GM12878 (cell line): Measurements from ENCODE around the gene MANEAL. TPM values are rescaled to one million over a fixed set of nuclear protein-coding genes. Genes with fewer than 3 reads are reported as not detected.

Experiments
- polyA plus RNA-seq, 11 experiments: library from polyadenylated mRNA; depleted of rRNA in 4 of 11; unstranded in 6 of 11; stranded (reverse) in 5 of 11; fragments of >200 nt; fragmentation: Nextera tagmentation in 4 of 11; fragmentation: Illumina TruSeq in 1 of 11; extraction: Ambion mirVana in 4 of 11; extraction: Trizol in 1 of 11; gene quantifications; 1 replicate in 1 of 11; 2 replicates in 10 of 11; pipeline versions ENCODE4 v1.2.1 to v1.2.3, GENCODE V29; 2011 to 2016; ENCODE audit warnings: inconsistent platforms in 2 of 11, missing spikeins in 2 of 11, low read depth in 1 of 11
- total RNA-seq, 4 experiments: library from RNA; depleted of rRNA in 3 of 4; stranded (reverse); fragments of >200 nt in 3 of 4; fragmentation: Illumina TruSeq in 1 of 4; extraction: Trizol in 1 of 4; gene quantifications; 2 replicates each; pipeline versions ENCODE4 v1.2.1 to v1.2.3, GENCODE V29; 2013 to 2021

MANEAL gene
- total and polyA plus RNA-seq, 10 of the 15 experiments (the other 5 are each of a cell fraction or from before 2014, with no cell fraction given) = 0.83 to 11.1 (median 5.7) TPM

Other genes with a start within 250 kb of the MANEAL start
Only the 7 nearest of the 13 such genes appear.
- gene RSPO1, start 159.0 kb upstream of the MANEAL start, total RNA-seq (2014; rRNA removed) = not detected in 2 replicates
- gene RSPO1, start 159.0 kb upstream of the MANEAL start, total RNA-seq (2014; rRNA removed; fragmentation: Illumina TruSeq; extraction: Trizol) = not detected in 2 replicates
- gene RSPO1, start 159.0 kb upstream of the MANEAL start, total RNA-seq (2021) = not detected in 2 replicates
- gene RSPO1, start 159.0 kb upstream of the MANEAL start, polyA plus RNA-seq (2011; rRNA removed) = not detected in 2 replicates
- gene RSPO1, start 159.0 kb upstream of the MANEAL start, polyA plus RNA-seq (2014; fragmentation: Illumina TruSeq; extraction: Trizol) = not detected in 2 replicates
- not detected for gene RSPO1, start 159.0 kb upstream of the MANEAL start, polyA plus RNA-seq (2014; fragmentation: Nextera tagmentation; extraction: Ambion mirVana)
- not detected in 2 replicates for gene RSPO1, start 159.0 kb upstream of the MANEAL start, polyA plus RNA-seq (2014; rRNA removed)
- gene RSPO1, start 159.0 kb upstream of the MANEAL start, polyA plus RNA-seq (2016; fragmentation: Nextera tagmentation; extraction: Ambion mirVana) = not detected
- gene CDCA8, start 101.3 kb upstream of the MANEAL start, total RNA-seq (2014; rRNA removed) = 18.0 and 21.3 TPM in 2 replicates
- 27.5 and 28.4 TPM in 2 replicates for gene CDCA8, start 101.3 kb upstream of the MANEAL start, total RNA-seq (2014; rRNA removed; fragmentation: Illumina TruSeq; extraction: Trizol)
- gene CDCA8, start 101.3 kb upstream of the MANEAL start, total RNA-seq (2021) = 57.8 and 59.8 TPM in 2 replicates
- 68.3 and 72.0 TPM in 2 replicates for gene CDCA8, start 101.3 kb upstream of the MANEAL start, polyA plus RNA-seq (2011; rRNA removed)
- gene CDCA8, start 101.3 kb upstream of the MANEAL start, polyA plus RNA-seq (2014; fragmentation: Illumina TruSeq; extraction: Trizol) = 75.3 and 81.0 TPM in 2 replicates
- gene CDCA8, start 101.3 kb upstream of the MANEAL start, polyA plus RNA-seq (2014; fragmentation: Nextera tagmentation; extraction: Ambion mirVana) = 10 to 100 TPM; 60.2 to 60.6 TPM
- 52.8 and 62.1 TPM in 2 replicates for gene CDCA8, start 101.3 kb upstream of the MANEAL start, polyA plus RNA-seq (2014; rRNA removed)
- gene CDCA8, start 101.3 kb upstream of the MANEAL start, polyA plus RNA-seq (2016; fragmentation: Nextera tagmentation; extraction: Ambion mirVana) = 10 to 100 TPM; 97.8 to 98.1 TPM
- 0.05 TPM in 1 of 2 replicates, not detected in the other for gene EPHA10, start 28.7 kb upstream of the MANEAL start, total RNA-seq (2014; rRNA removed)
- gene EPHA10, start 28.7 kb upstream of the MANEAL start, total RNA-seq (2014; rRNA removed; fragmentation: Illumina TruSeq; extraction: Trizol) = not detected in 2 replicates
- not detected in 2 replicates for gene EPHA10, start 28.7 kb upstream of the MANEAL start, total RNA-seq (2021)
- 0.03 and 0.05 TPM in 2 replicates for gene EPHA10, start 28.7 kb upstream of the MANEAL start, polyA plus RNA-seq (2011; rRNA removed)
- not detected in 2 replicates for gene EPHA10, start 28.7 kb upstream of the MANEAL start, polyA plus RNA-seq (2014; fragmentation: Illumina TruSeq; extraction: Trizol)
- gene EPHA10, start 28.7 kb upstream of the MANEAL start, polyA plus RNA-seq (2014; fragmentation: Nextera tagmentation; extraction: Ambion mirVana) = not detected
- gene EPHA10, start 28.7 kb upstream of the MANEAL start, polyA plus RNA-seq (2014; rRNA removed) = 0.06 TPM in 1 of 2 replicates, not detected in the other
- not detected for gene EPHA10, start 28.7 kb upstream of the MANEAL start, polyA plus RNA-seq (2016; fragmentation: Nextera tagmentation; extraction: Ambion mirVana)
- 30.4 and 35.8 TPM in 2 replicates for gene C1orf122, start 13.9 kb downstream of the MANEAL start, total RNA-seq (2014; rRNA removed)
- 6.4 and 6.9 TPM in 2 replicates for gene C1orf122, start 13.9 kb downstream of the MANEAL start, total RNA-seq (2014; rRNA removed; fragmentation: Illumina TruSeq; extraction: Trizol)
- 30.9 TPM in 2 replicates for gene C1orf122, start 13.9 kb downstream of the MANEAL start, total RNA-seq (2021)
- gene C1orf122, start 13.9 kb downstream of the MANEAL start, polyA plus RNA-seq (2011; rRNA removed) = 2.6 and 8.4 TPM in 2 replicates
- gene C1orf122, start 13.9 kb downstream of the MANEAL start, polyA plus RNA-seq (2014; fragmentation: Illumina TruSeq; extraction: Trizol) = 3.0 and 4.6 TPM in 2 replicates
- gene C1orf122, start 13.9 kb downstream of the MANEAL start, polyA plus RNA-seq (2014; fragmentation: Nextera tagmentation; extraction: Ambion mirVana) = 1 to 10 TPM; 1.6 to 8.4 TPM
- 30.9 and 35.5 TPM in 2 replicates for gene C1orf122, start 13.9 kb downstream of the MANEAL start, polyA plus RNA-seq (2014; rRNA removed)
- gene C1orf122, start 13.9 kb downstream of the MANEAL start, polyA plus RNA-seq (2016; fragmentation: Nextera tagmentation; extraction: Ambion mirVana) = 10 to 100 TPM; 21.2 to 29.4 TPM
- gene YRDC, start 14.4 kb downstream of the MANEAL start, total RNA-seq (2014; rRNA removed) = 33.2 and 36.2 TPM in 2 replicates
- gene YRDC, start 14.4 kb downstream of the MANEAL start, total RNA-seq (2014; rRNA removed; fragmentation: Illumina TruSeq; extraction: Trizol) = 19.4 and 20.1 TPM in 2 replicates
- 29.1 and 31.7 TPM in 2 replicates for gene YRDC, start 14.4 kb downstream of the MANEAL start, total RNA-seq (2021)
- gene YRDC, start 14.4 kb downstream of the MANEAL start, polyA plus RNA-seq (2011; rRNA removed) = 20.5 and 26.5 TPM in 2 replicates
- gene YRDC, start 14.4 kb downstream of the MANEAL start, polyA plus RNA-seq (2014; fragmentation: Illumina TruSeq; extraction: Trizol) = 18.5 and 20.9 TPM in 2 replicates
- 10 to 100 TPM in 1 of 2 experiments, 1 to 10 TPM in 1; 4.5 to 15.3 TPM for gene YRDC, start 14.4 kb downstream of the MANEAL start, polyA plus RNA-seq (2014; fragmentation: Nextera tagmentation; extraction: Ambion mirVana)
- gene YRDC, start 14.4 kb downstream of the MANEAL start, polyA plus RNA-seq (2014; rRNA removed) = 32.2 and 34.4 TPM in 2 replicates
- 10 to 100 TPM in 1 of 2 experiments, 1 to 10 TPM in 1; 2.9 to 17.4 TPM for gene YRDC, start 14.4 kb downstream of the MANEAL start, polyA plus RNA-seq (2016; fragmentation: Nextera tagmentation; extraction: Ambion mirVana)
- 2.0 and 2.2 TPM in 2 replicates for gene MTF1, start 65.7 kb downstream of the MANEAL start, total RNA-seq (2014; rRNA removed)
- gene MTF1, start 65.7 kb downstream of the MANEAL start, total RNA-seq (2014; rRNA removed; fragmentation: Illumina TruSeq; extraction: Trizol) = 6.3 and 6.6 TPM in 2 replicates
- 19.2 and 20.4 TPM in 2 replicates for gene MTF1, start 65.7 kb downstream of the MANEAL start, total RNA-seq (2021)
- gene MTF1, start 65.7 kb downstream of the MANEAL start, polyA plus RNA-seq (2011; rRNA removed) = 6.7 and 6.8 TPM in 2 replicates
- gene MTF1, start 65.7 kb downstream of the MANEAL start, polyA plus RNA-seq (2014; fragmentation: Illumina TruSeq; extraction: Trizol) = 9.4 and 11.8 TPM in 2 replicates
- gene MTF1, start 65.7 kb downstream of the MANEAL start, polyA plus RNA-seq (2014; fragmentation: Nextera tagmentation; extraction: Ambion mirVana) = 1 to 10 TPM; 2.8 to 4.4 TPM
- gene MTF1, start 65.7 kb downstream of the MANEAL start, polyA plus RNA-seq (2014; rRNA removed) = 5.5 and 5.6 TPM in 2 replicates
- gene MTF1, start 65.7 kb downstream of the MANEAL start, polyA plus RNA-seq (2016; fragmentation: Nextera tagmentation; extraction: Ambion mirVana) = 10 to 100 TPM; 13.7 to 14.7 TPM
- 38.5 and 46.2 TPM in 2 replicates for gene INPP5B, start 153.2 kb downstream of the MANEAL start, total RNA-seq (2014; rRNA removed)
- gene INPP5B, start 153.2 kb downstream of the MANEAL start, total RNA-seq (2014; rRNA removed; fragmentation: Illumina TruSeq; extraction: Trizol) = 28.8 and 28.9 TPM in 2 replicates
- gene INPP5B, start 153.2 kb downstream of the MANEAL start, total RNA-seq (2021) = 32.0 and 32.6 TPM in 2 replicates
- gene INPP5B, start 153.2 kb downstream of the MANEAL start, polyA plus RNA-seq (2011; rRNA removed) = 45.0 and 54.4 TPM in 2 replicates
- gene INPP5B, start 153.2 kb downstream of the MANEAL start, polyA plus RNA-seq (2014; fragmentation: Illumina TruSeq; extraction: Trizol) = 25.0 and 27.1 TPM in 2 replicates
- 10 to 100 TPM; 10.9 to 14.6 TPM for gene INPP5B, start 153.2 kb downstream of the MANEAL start, polyA plus RNA-seq (2014; fragmentation: Nextera tagmentation; extraction: Ambion mirVana)
- gene INPP5B, start 153.2 kb downstream of the MANEAL start, polyA plus RNA-seq (2014; rRNA removed) = 27.8 and 29.7 TPM in 2 replicates
- gene INPP5B, start 153.2 kb downstream of the MANEAL start, polyA plus RNA-seq (2016; fragmentation: Nextera tagmentation; extraction: Ambion mirVana) = 10 to 100 TPM; 18.3 to 22.2 TPM